Natural killer cell (primary cell): ENCODE results near the gene BTBD6. TPM values are rescaled to one million over a fixed set of nuclear protein-coding genes. Genes with fewer than 3 reads are reported as not detected.

Experiments used
- ATAC-seq, 3 donors: fragments of 150-1000 bp in 2 of 3; fragments of 200-7000 bp in 1 of 3; cut with Tn5 transposase; 1 replicate in 1 of 3; 2 replicates in 2 of 3; pipeline ENCODE4 v1.10.0; 2021; ENCODE audit warnings: mild to moderate bottlenecking in 2 of 3, moderate library complexity in 2 of 3
- DNase-seq, 2 donors: peaks; one replicate each; pipeline versions ENCODE4 v3.0.0 to v3.0.0-alpha.2; 2013 to 2021; ENCODE audit warnings: mixed read lengths in 1 of 2
- H3K27ac ChIP-seq: one replicate; pipeline ENCODE4 v1.5.1; 2013; ENCODE audit warnings: mild to moderate bottlenecking, low read length
- H3K27me3 ChIP-seq: one replicate; pipeline ENCODE4 v1.6.1; 2013; ENCODE audit warnings: low read length; ENCODE audit not compliant: control insufficient read depth, insufficient read depth
- H3K36me3 ChIP-seq: one replicate; pipeline ENCODE4 v1.6.1; 2013; ENCODE audit warnings: low read length; ENCODE audit not compliant: control insufficient read depth, insufficient read depth
- H3K4me1 ChIP-seq: one replicate; pipeline ENCODE4 v1.6.1; 2013; ENCODE audit warnings: low read length; ENCODE audit not compliant: control insufficient read depth, insufficient read depth
- H3K4me3 ChIP-seq: one replicate; pipeline ENCODE4 v1.5.1; 2013; ENCODE audit warnings: low read length
- H3K9me3 ChIP-seq: one replicate; pipeline ENCODE4 v1.6.1; 2013; ENCODE audit warnings: low read length; ENCODE audit not compliant: control insufficient read depth, insufficient read depth
- H3K27ac Mint-ChIP-seq, 2 donors: one replicate each; pipeline ENCODE4 v1.8.0; 2022; ENCODE audit warnings: mild to moderate bottlenecking in 2 of 2, mixed read lengths in 2 of 2, moderate library complexity in 1 of 2
- H3K27me3 Mint-ChIP-seq, 2 donors: one replicate each; pipeline ENCODE4 v1.8.0; 2022; ENCODE audit warnings: low read depth in 2 of 2, mixed read lengths in 2 of 2
- H3K36me3 Mint-ChIP-seq: one replicate; pipeline ENCODE4 v1.8.0; 2022; ENCODE audit warnings: mixed read lengths
- H3K4me1 Mint-ChIP-seq, 2 donors: one replicate each; pipeline ENCODE4 v1.8.0; 2022; ENCODE audit warnings: mixed read lengths in 2 of 2
- H3K4me3 Mint-ChIP-seq: one replicate; pipeline ENCODE4 v1.8.0; 2022; ENCODE audit warnings: mild to moderate bottlenecking, moderate library complexity, mixed read lengths
- H3K9me3 Mint-ChIP-seq, 2 donors: one replicate each; pipeline ENCODE4 v1.8.0; 2022; ENCODE audit warnings: mixed read lengths in 2 of 2
- CTCF ChIP-seq: fragments of 200-600 bp; IDR thresholded peaks from one replicate; pipeline ENCODE4 v1.8.0; 2022; ENCODE audit warnings: antibody characterized with exemption
- WGBS: methylation state at CpG from one replicate; pipeline ENCODE4 v1.1.7; 2013; ENCODE audit warnings: missing lambda C conversion rate; ENCODE audit not compliant: insufficient coverage; 5-methylcytosine and 5-hydroxymethylcytosine counted together
- intact Hi-C: fragments of 100-400 bp; cut with micrococcal nuclease; formaldehyde crosslinking; loops from one replicate; pipeline ENCODE4 v1.14.2; 2022
- total RNA-seq, 4 donors: library from RNA; stranded (reverse); fragments of 120-200 nt in 1 of 4; gene quantifications; one replicate each; pipeline versions ENCODE4 v1.2.3 to v1.2.4, GENCODE V29; 2013 to 2022

Gene BTBD6
- total RNA-seq, 3 donors from 2014 or later (not counting 1 experiment from before 2014, with no cell fraction given), result 30.9 to 48.7 (median 44.2) TPM

DNA sequence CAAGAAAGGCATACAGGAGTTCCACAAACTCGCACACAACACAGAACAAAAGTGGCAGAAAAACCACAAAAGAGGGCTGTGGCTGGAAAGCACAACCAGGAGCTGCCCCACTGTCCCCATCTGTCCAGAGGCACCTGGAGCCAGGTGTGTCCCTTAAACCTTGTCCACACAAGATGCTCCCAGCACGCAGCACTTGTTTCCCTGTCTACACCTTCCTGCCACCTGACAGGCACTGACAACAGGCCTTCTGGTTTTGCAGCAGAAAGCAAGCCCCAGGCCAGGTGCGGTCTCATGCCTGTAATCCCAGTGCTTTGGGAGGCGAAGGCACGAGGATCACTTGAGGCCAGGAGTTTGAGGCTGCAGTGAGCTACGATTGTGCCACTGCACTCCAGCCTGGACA is 3.6 kb downstream of the BTBD6 start:
- TF ChIP-seq CTCF, result no peak
- H3K27ac Mint-ChIP-seq, result peak overlapping the region in 1 of 2 donors; percentile 74
- Histone ChIP-seq H3K27me3 (no peaks in the 10 kb centered on the region), H3K4me1 (peaks cover 26% of the 10 kb centered on the region), H3K9me3 (no peaks in the 10 kb centered on the region), H3K4me3 (no peak overlapping the region), H3K27ac (no peak overlapping the region), H3K36me3 (peaks cover 19% of the 10 kb centered on the region)
- H3K4me3 Mint-ChIP-seq, result no peak overlapping the region
- ATAC-seq (no peak), DNase-seq (no peak)
- intact Hi-C loops, result loop anchor here (10.0 kb wide), 1 partner anchor 53 kb away; the partner anchor contains the start of gene BRF1
- no peaks in the 10 kb centered on the region for H3K36me3 Mint-ChIP-seq
- H3K9me3 Mint-ChIP-seq, result no peaks in the 10 kb centered on the region
- H3K4me1 Mint-ChIP-seq, result peaks cover 9 to 13% of the 10 kb centered on the region in 2 donors
- WGBS, result 85% methylated on average over 6 of the region's 6 CpGs
- no peaks in the 10 kb centered on the region for H3K27me3 Mint-ChIP-seq

GRCh38 chr14:105252552-105253328 is 4.4 kb downstream of the BTBD6 start:
- no peak overlapping the region for H3K27ac ChIP-seq
- H3K4me3 ChIP-seq, result no peak overlapping the region
- no peaks in the 10 kb centered on the region for H3K36me3 Mint-ChIP-seq
- H3K27me3 ChIP-seq, result no peaks in the 10 kb centered on the region
- H3K9me3 ChIP-seq, result no peaks in the 10 kb centered on the region
- peaks cover 18% of the 10 kb centered on the region for H3K4me1 ChIP-seq
- no peak for ATAC-seq
- H3K27me3 Mint-ChIP-seq, result no peaks in the 10 kb centered on the region
- DNase-seq, result no peak
- TF ChIP-seq CTCF, result no peak
- no peaks in the 10 kb centered on the region for H3K9me3 Mint-ChIP-seq
- H3K4me3 Mint-ChIP-seq, result no peak overlapping the region
- H3K4me1 Mint-ChIP-seq, result peaks cover 5 to 9% of the 10 kb centered on the region in 2 donors
- intact Hi-C loops, result loop anchor here (10.0 kb wide), 1 partner anchor 52 kb away; the partner anchor contains the start of gene BRF1
- 93% methylated on average over 21 of the region's 21 CpGs for WGBS
- H3K27ac Mint-ChIP-seq, result peak overlapping the region; percentile 21 to 29
- peaks cover 19% of the 10 kb centered on the region for H3K36me3 ChIP-seq

DNA sequence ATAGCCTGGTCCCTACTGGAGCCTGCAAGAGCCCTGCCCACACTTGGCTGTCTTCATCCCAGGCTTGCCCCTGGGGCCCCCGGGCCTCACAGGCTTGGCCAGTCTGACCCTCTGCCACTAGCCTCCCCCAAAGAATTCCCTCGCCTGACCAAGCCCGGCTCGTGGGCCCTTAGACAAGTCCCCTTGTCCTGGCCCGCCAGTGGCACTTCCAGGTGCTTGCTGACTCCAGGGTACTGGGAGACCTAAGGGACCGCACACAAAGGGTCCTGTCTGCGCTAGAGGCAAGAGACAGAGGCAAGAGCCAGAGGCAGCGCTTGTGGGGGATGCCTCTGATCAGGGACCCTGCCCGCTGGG is 5.0 kb downstream of the BTBD6 start:
- H3K27me3 ChIP-seq, result no peaks in the 10 kb centered on the region
- 96% methylated on average over 9 of the region's 9 CpGs for WGBS
- no peaks in the 10 kb centered on the region for H3K36me3 Mint-ChIP-seq
- peaks cover 13% of the 10 kb centered on the region for H3K4me1 ChIP-seq
- DNase-seq (no peak), ATAC-seq (no peak)
- H3K36me3 ChIP-seq, result peaks cover 19% of the 10 kb centered on the region
- no peak overlapping the region for H3K4me3 Mint-ChIP-seq
- H3K4me1 Mint-ChIP-seq, result peaks cover 0 to 9% of the 10 kb centered on the region in 2 donors
- TF ChIP-seq CTCF, result no peak
- no peaks in the 10 kb centered on the region for H3K9me3 ChIP-seq
- H3K27me3 Mint-ChIP-seq, result no peaks in the 10 kb centered on the region
- H3K4me3 ChIP-seq, result no peak overlapping the region
- H3K27ac ChIP-seq, result no peak overlapping the region
- intact Hi-C loops, result loop anchor here (10.0 kb wide), 1 partner anchor 51 kb away; the partner anchor contains the start of gene BRF1
- H3K27ac Mint-ChIP-seq, result peak overlapping the region in 1 of 2 donors; percentile 29
- H3K9me3 Mint-ChIP-seq, result no peaks in the 10 kb centered on the region
